ENCODE measurements around the gene CYP3A7.
A peak's percentile ranks its signal among the peaks of the same experiment; 100 is the strongest.

CYP3A7 gene

DNA sequence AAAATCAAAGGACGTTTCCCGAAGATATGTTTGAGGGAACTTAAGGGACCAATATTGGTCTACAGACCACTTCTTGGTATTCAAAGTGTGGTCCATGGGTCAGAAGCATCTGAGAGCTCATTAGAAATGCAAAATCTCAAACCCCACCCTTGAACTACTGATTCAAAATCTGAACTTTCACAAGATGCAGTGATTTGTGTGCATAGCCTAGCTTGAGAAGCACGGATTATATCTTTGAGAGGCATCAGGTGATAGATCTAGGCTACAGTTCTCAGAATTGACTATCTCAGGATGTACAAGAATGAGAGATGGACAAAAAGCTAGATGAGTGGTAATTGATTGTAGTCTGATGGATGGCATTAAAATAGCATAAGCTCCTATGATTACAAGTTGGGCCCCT is 29.5 kb upstream of the CYP3A7 start:
- H3K4me1 ChIP-seq (ENCODE audit: control insufficient read depth, insufficient read depth, low read depth, low read length): peaks cover 2% of the 10 kb centered on the region
- H3K23ac ChIP-seq (ENCODE audit: low read length in 2 of 2): no peak overlapping the region
- no peak overlapping the region for H3K27ac ChIP-seq (ENCODE audit: low read length, poor library complexity, severe bottlenecking)
- H3K9me3 ChIP-seq (ENCODE audit: control insufficient read depth, low read length): no peaks in the 10 kb centered on the region
- no peak overlapping the region for H3K4me3 ChIP-seq (ENCODE audit: insufficient read depth in 1 of 2, low read depth in 1 of 2, low read length in 2 of 2)
- no peak overlapping the region for H3K4ac ChIP-seq (ENCODE audit: low read depth in 1 of 2, low read length in 2 of 2)
- WGBS: 70% methylated on average over 3 of the region's 3 CpGs
- peaks cover 0 to 4% of the 10 kb centered on the region in 2 experiments for H3K27me3 ChIP-seq (ENCODE audit: control insufficient read depth in 1 of 2, insufficient read depth in 1 of 2, low read length in 2 of 2)
- H3K9ac ChIP-seq (ENCODE audit: low read length): no peak overlapping the region
- no peak overlapping the region for H2BK15ac ChIP-seq (ENCODE audit: low read depth, poor library complexity, severe bottlenecking)
- no peak overlapping the region for H2BK12ac ChIP-seq (ENCODE audit: low read length in 2 of 2)
- no peak overlapping the region for H3K14ac ChIP-seq (ENCODE audit: low read length in 2 of 2)
- no peak overlapping the region for H2BK5ac ChIP-seq (ENCODE audit: low read depth, low read length, poor library complexity, severe bottlenecking)
- no peak overlapping the region for H4K8ac ChIP-seq (ENCODE audit: low read length)
- DNase-seq: no peak
- H3K79me1 ChIP-seq (replicated peaks; ENCODE audit: low read length, poor library complexity, severe bottlenecking): no peaks in the 10 kb centered on the region
- H3K4me2 ChIP-seq (ENCODE audit: low read length, poor library complexity, severe bottlenecking): no peak overlapping the region
- H2AK5ac ChIP-seq (ENCODE audit: low read length, severe bottlenecking): no peak overlapping the region
- no peak overlapping the region for H4K91ac ChIP-seq (ENCODE audit: low read length)
- no peak overlapping the region for H2BK120ac ChIP-seq (ENCODE audit: low read depth, low read length)
- H3K36me3 ChIP-seq (ENCODE audit: control insufficient read depth in 1 of 2, insufficient read depth in 2 of 2, low read depth in 1 of 2, low read length in 2 of 2): no peaks in the 10 kb centered on the region
- no peak overlapping the region for H3K18ac ChIP-seq (ENCODE audit: low read depth in 1 of 2, low read length in 2 of 2)
- no peak overlapping the region for H2AFZ ChIP-seq (ENCODE audit: low read depth, low read length)

DNA sequence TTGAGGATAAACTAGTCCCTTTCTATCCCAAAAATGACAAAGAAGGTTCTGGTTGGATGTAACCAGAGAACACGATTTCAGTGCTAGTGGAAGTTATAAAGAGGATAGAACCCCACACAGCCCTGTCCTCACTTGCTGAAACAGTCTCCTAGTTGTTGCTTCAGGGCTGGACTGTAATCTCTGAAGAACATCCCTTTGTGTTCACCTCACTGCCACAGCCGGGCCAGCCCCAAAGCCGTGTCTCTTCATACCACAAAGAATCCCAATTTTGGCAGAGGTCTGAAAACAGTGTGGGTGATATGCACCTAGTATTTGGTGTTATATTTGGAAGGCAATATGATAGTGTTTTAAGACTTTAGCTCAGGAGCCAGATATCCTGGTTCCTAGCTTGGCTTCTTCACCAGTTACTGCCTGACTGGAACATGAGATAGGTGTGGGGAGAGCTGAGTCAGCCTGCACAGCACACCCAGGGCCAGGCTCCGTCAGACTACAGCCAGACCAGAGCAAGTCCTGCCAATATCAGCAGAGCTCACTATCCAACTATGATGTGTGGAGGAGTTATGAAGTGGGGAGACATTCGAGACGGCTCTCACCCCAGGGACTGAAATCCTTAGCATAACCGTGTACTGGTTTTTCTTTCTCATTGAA is 27.8 kb upstream of the CYP3A7 start:
- no peak overlapping the region for H2AK5ac ChIP-seq (ENCODE audit: low read length, severe bottlenecking)
- no peak overlapping the region for H3K23ac ChIP-seq (ENCODE audit: low read length in 2 of 2)
- H3K4me1 ChIP-seq (ENCODE audit: control insufficient read depth, insufficient read depth, low read depth, low read length): peaks cover 2% of the 10 kb centered on the region
- H3K18ac ChIP-seq (ENCODE audit: low read depth in 1 of 2, low read length in 2 of 2): no peak overlapping the region
- no peak overlapping the region for H3K4me3 ChIP-seq (ENCODE audit: insufficient read depth in 1 of 2, low read depth in 1 of 2, low read length in 2 of 2)
- no peak overlapping the region for H3K4me2 ChIP-seq (ENCODE audit: low read length, poor library complexity, severe bottlenecking)
- DNase-seq: no peak
- H2BK5ac ChIP-seq (ENCODE audit: low read depth, low read length, poor library complexity, severe bottlenecking): no peak overlapping the region
- H4K8ac ChIP-seq (ENCODE audit: low read length): no peak overlapping the region
- no peak overlapping the region for H3K14ac ChIP-seq (ENCODE audit: low read length in 2 of 2)
- 73% methylated on average over 1 of the region's 7 CpGs for WGBS
- peak overlapping the region; percentile 9 for H3K9ac ChIP-seq (ENCODE audit: low read length)
- peaks cover 0 to 4% of the 10 kb centered on the region in 2 experiments for H3K27me3 ChIP-seq (ENCODE audit: control insufficient read depth in 1 of 2, insufficient read depth in 1 of 2, low read length in 2 of 2)
- H2BK120ac ChIP-seq (ENCODE audit: low read depth, low read length): no peak overlapping the region
- H2BK15ac ChIP-seq (ENCODE audit: low read depth, poor library complexity, severe bottlenecking): no peak overlapping the region
- H4K91ac ChIP-seq (ENCODE audit: low read length): no peak overlapping the region
- no peak overlapping the region for H2BK12ac ChIP-seq (ENCODE audit: low read length in 2 of 2)
- no peaks in the 10 kb centered on the region for H3K79me1 ChIP-seq (replicated peaks; ENCODE audit: low read length, poor library complexity, severe bottlenecking)
- no peak overlapping the region for H2AFZ ChIP-seq (ENCODE audit: low read depth, low read length)
- H3K36me3 ChIP-seq (ENCODE audit: control insufficient read depth in 1 of 2, insufficient read depth in 2 of 2, low read depth in 1 of 2, low read length in 2 of 2): no peaks in the 10 kb centered on the region
- H3K27ac ChIP-seq (ENCODE audit: low read length, poor library complexity, severe bottlenecking): no peak overlapping the region
- no peak overlapping the region for H3K4ac ChIP-seq (ENCODE audit: low read depth in 1 of 2, low read length in 2 of 2)
- no peaks in the 10 kb centered on the region for H3K9me3 ChIP-seq (ENCODE audit: control insufficient read depth, low read length)

DNA sequence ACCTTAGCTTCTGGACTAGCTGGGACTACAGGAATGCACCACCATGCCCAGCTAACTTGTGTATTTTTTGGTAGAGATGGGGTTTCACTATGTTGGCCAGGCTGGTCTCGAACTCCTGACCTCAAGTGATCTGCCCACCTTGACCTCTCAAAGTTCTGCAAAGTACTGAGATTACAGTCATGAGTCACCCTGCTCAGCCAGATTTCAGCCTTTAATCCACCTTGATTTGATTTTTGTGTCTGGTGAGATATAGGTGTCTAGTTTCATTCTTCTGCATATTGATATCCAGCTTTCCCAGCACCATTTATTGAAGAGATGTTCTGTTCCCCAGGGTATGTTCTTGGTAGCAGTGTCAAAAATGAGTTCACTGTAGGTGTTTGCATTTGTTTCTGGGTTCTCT is 20.1 kb upstream of the CYP3A7 start:
- H3K4me1 ChIP-seq (ENCODE audit: control insufficient read depth, insufficient read depth, low read depth, low read length): peaks cover 2% of the 10 kb centered on the region
- H2BK5ac ChIP-seq (ENCODE audit: low read depth, low read length, poor library complexity, severe bottlenecking): no peak overlapping the region
- no peak overlapping the region for H2AK5ac ChIP-seq (ENCODE audit: low read length, severe bottlenecking)

DNA sequence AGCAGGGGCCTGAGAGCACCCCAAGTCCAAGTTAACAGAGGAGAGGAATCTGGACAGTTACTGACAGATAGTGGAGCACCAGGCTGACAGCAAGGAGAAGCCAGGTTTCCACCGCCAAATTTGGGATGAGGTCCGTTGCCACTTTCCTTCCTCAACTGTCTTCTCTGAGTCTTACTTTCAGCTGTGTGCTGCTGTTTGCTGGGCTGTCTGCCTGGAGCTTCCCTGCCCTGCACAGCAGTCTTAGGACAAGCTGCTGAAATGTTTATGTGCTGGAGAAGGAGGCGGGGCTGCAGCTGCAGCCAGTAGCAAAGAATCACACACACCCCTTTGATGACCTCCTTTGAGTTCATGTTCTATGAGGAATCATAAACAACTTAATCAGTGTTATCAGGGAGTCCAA is 17.4 kb upstream of the CYP3A7 start:
- no peak overlapping the region for H3K14ac ChIP-seq (ENCODE audit: low read length in 2 of 2)
- H3K9me3 ChIP-seq (ENCODE audit: control insufficient read depth, low read length): no peaks in the 10 kb centered on the region
- no peak overlapping the region for H2AK5ac ChIP-seq (ENCODE audit: low read length, severe bottlenecking)
- WGBS: 82% methylated on average over 2 of the region's 3 CpGs
- no peaks in the 10 kb centered on the region for H3K36me3 ChIP-seq (ENCODE audit: control insufficient read depth in 1 of 2, insufficient read depth in 2 of 2, low read depth in 1 of 2, low read length in 2 of 2)
- no peak overlapping the region for H2AFZ ChIP-seq (ENCODE audit: low read depth, low read length)
- H3K18ac ChIP-seq (ENCODE audit: low read depth in 1 of 2, low read length in 2 of 2): no peak overlapping the region
- no peak overlapping the region for H3K9ac ChIP-seq (ENCODE audit: low read length)
- no peak overlapping the region for H2BK12ac ChIP-seq (ENCODE audit: low read length in 2 of 2)
- peak; percentile 23 for DNase-seq
- H3K27me3 ChIP-seq (ENCODE audit: control insufficient read depth in 1 of 2, insufficient read depth in 1 of 2, low read length in 2 of 2): peaks cover 4% of the 10 kb centered on the region in 2 experiments
- H2BK5ac ChIP-seq (ENCODE audit: low read depth, low read length, poor library complexity, severe bottlenecking): no peak overlapping the region
- H3K4me3 ChIP-seq (ENCODE audit: insufficient read depth in 1 of 2, low read depth in 1 of 2, low read length in 2 of 2): no peak overlapping the region
- no peak overlapping the region for H2BK120ac ChIP-seq (ENCODE audit: low read depth, low read length)
- no peak overlapping the region for H3K4ac ChIP-seq (ENCODE audit: low read depth in 1 of 2, low read length in 2 of 2)
- no peak overlapping the region for H4K91ac ChIP-seq (ENCODE audit: low read length)
- no peak overlapping the region for H3K4me2 ChIP-seq (ENCODE audit: low read length, poor library complexity, severe bottlenecking)
- no peak overlapping the region for H3K23ac ChIP-seq (ENCODE audit: low read length in 2 of 2)
- no peak overlapping the region for H4K8ac ChIP-seq (ENCODE audit: low read length)
- H3K27ac ChIP-seq (ENCODE audit: low read length, poor library complexity, severe bottlenecking): no peak overlapping the region
- peaks cover 2% of the 10 kb centered on the region for H3K4me1 ChIP-seq (ENCODE audit: control insufficient read depth, insufficient read depth, low read depth, low read length)
- H2BK15ac ChIP-seq (ENCODE audit: low read depth, poor library complexity, severe bottlenecking): no peak overlapping the region
- no peaks in the 10 kb centered on the region for H3K79me1 ChIP-seq (replicated peaks; ENCODE audit: low read length, poor library complexity, severe bottlenecking)

More for the DNA sequence above, 20.1 kb upstream of the CYP3A7 start:
- Histone ChIP-seq H3K4me2 (ENCODE audit: low read length, poor library complexity, severe bottlenecking) (no peak overlapping the region), H3K18ac (ENCODE audit: low read depth in 1 of 2, low read length in 2 of 2) (no peak overlapping the region), H3K79me1 (replicated peaks; ENCODE audit: low read length, poor library complexity, severe bottlenecking) (no peaks in the 10 kb centered on the region), H3K27ac (ENCODE audit: low read length, poor library complexity, severe bottlenecking) (no peak overlapping the region), H3K23ac (ENCODE audit: low read length in 2 of 2) (no peak overlapping the region), H3K9ac (ENCODE audit: low read length) (no peak overlapping the region), H3K9me3 (ENCODE audit: control insufficient read depth, low read length) (no peaks in the 10 kb centered on the region), H4K91ac (ENCODE audit: low read length) (no peak overlapping the region), H3K4ac (ENCODE audit: low read depth in 1 of 2, low read length in 2 of 2) (no peak overlapping the region), H3K27me3 (ENCODE audit: control insufficient read depth in 1 of 2, insufficient read depth in 1 of 2, low read length in 2 of 2) (peaks cover 0 to 4% of the 10 kb centered on the region in 2 experiments), H2AFZ (ENCODE audit: low read depth, low read length) (no peak overlapping the region), H4K8ac (ENCODE audit: low read length) (no peak overlapping the region), H3K4me3 (ENCODE audit: insufficient read depth in 1 of 2, low read depth in 1 of 2, low read length in 2 of 2) (no peak overlapping the region), H3K14ac (ENCODE audit: low read length in 2 of 2) (no peak overlapping the region), H3K36me3 (ENCODE audit: control insufficient read depth in 1 of 2, insufficient read depth in 2 of 2, low read depth in 1 of 2, low read length in 2 of 2) (no peaks in the 10 kb centered on the region), H2BK120ac (ENCODE audit: low read depth, low read length) (no peak overlapping the region), H2BK12ac (ENCODE audit: low read length in 2 of 2) (no peak overlapping the region), H2BK15ac (ENCODE audit: low read depth, poor library complexity, severe bottlenecking) (no peak overlapping the region)
- DNase-seq: no peak
- WGBS: 100% methylated on average over 1 of the region's 1 CpG
